SHP77 (cell line): Measurements from ENCODE around the gene ZNF609.

Experiments used
- DNase-seq, 2 experiments: peaks; one replicate each; lab custom pipeline; 2025; lab: John Stamatoyannopoulos, UW

Gene ZNF609

DNA sequence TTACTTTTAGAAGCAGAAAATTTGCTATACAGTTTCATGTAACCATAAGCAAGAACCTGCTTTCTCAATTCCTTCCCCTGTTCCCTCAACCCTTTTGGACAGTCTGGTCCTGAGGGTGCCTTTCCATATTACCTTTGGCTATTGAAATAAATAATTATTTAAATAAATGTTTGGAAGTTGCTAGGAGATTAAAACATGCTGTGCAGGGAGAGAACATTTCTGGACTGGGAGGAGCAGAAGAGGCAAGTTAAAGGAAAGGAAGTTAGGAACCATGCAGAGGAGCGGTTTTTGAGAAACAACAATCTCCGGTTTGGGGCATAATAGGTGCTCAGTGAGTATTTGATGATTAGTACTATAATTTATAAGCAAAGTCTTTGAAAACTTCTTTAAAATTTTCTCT is 41.8 kb downstream of the ZNF609 start:
- no peak for DNase-seq

DNA sequence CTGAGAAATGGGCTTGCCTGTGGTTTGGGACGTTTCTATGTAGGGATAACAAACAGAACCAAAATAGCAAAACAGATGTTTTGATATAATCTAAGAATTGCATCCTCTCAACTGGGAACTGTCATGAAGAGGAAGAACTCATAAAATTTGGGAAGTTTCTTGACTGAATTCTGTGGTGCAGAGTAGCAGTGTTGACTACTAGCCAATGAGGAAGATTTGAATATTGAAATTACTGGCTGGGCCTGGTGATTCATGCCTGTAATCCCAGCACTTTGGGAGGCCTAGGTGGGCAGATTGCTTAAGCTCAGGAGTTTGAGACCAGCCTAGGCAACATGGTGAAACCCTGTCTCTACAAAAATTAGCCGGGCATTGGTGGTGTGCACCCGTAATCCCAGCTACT is 42.2 kb downstream of the ZNF609 start:
- DNase-seq = no peak

DNA sequence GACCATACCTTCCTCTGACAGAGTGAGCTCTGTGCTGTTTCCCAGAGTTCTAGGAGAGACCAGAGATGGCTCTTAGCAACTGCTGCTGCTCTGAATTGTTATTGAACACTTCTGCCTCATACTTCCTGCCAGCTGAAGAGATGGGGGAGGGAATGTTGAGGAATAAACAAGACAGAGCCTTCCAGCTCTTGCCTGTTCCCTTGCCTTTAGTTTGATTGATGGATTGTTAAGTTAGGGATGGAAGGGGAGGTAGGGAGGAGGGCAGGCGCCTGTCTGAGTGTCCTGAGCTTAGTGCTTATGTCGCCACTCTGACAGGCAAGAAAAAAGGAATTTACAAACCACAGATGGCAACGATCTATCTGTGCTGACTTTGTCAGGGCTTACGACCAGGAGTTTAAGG is 42.8 kb downstream of the ZNF609 start:
- no peak for DNase-seq

DNA sequence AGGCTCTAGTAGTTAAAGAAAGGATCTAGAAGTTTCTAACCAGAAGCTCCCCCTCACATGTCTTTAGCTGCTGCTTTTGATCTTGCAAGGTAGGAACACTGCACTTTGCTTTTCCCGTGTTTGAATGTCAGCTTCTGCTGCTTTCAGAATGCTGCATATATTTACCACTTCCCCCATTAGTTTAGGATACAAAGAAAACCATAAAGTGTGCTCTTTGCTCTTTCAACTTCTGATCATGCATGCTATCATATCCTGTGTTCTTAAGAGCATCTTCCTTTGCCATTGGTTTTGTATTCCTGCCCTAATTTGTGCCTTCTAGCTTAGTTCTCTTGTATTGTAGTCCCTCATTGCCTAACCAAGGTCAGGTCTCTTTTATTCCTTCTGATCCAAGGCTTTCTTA is 43.3 kb downstream of the ZNF609 start:
- DNase-seq = no peak

DNA sequence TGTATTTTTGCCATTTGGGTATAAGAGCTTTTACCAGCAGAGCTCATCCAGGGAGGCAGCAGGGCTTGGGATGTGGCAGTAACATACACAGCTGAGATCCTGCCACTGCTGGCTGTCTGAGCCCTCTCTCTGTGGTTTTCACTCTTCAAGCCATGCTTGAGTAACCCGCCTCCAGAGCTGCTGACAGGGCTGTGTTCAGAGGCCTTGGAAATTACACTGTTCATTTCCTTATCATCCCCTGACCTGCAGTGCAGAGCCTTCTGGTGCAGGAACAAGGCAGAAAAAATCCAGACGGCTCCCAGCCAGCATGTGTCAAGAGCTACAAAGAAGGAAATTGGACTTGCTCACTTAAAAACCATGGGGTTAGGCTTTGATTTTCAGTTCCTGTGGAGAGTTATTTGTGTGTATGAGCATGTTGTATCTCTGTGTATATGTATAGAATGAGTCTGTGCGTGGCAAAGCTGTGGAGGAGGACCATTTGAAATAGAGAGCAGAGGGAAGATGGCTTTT is 47.0 kb downstream of the ZNF609 start:
- DNase-seq = no peak

DNA sequence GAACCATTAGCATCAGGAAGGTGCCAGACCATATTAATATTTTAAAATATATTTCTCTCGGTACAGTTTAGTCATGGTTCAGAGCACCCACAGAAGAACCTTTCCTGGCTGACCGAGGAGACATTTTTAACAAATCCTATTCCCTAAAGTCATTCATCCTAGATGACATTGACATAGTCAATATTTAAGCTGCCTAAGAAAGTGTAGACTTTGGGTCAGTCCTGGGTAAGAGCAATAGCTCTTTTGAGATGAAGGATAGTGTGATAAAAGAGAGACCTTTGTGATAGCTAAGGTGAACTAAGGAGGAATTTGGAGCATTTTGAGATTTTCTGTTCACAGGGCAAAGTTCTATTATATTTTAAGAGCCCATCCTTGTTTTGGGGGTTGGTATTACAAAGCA is 47.5 kb downstream of the ZNF609 start:
- DNase-seq = no peak

DNA sequence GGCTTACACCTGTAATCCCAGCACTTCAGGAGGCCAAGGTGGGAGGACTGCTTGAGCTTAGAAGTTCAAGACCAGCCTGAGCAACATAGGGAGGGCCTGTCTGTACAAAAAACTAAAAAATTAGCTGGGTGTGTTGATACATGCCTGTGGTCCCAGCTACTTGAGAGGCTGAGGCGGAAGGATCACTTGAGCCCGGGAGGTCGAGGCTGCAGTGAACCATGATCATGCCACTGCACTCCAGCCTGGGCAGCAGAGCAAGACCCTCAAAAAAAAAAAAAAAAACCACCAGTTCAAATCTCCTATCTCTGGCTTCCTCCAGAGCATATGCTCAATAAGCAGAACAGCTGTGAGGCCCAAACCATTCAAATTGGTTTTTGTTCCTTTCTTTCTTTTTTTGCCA is 53.4 kb downstream of the ZNF609 start:
- DNase-seq = no peak

DNA sequence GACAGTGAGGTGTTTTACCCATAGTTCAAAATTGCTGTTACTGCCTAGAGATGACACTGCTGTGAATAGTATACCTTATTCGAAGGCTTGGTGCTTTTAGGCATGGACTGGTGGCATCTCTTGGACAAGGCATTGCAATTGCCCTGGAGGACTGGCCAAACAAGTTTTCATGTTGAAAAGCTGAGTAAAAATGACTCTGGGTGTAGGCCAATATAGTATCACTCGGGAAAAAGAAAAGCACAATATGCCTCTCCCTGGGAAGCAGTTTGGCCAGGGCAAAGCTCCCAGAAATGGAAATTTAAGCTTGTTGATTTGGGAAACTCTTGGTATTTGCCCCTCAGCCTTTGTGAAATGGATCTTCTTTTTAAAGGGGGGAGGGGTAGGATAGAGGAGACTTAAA is 54.8 kb downstream of the ZNF609 start:
- no peak for DNase-seq

DNA sequence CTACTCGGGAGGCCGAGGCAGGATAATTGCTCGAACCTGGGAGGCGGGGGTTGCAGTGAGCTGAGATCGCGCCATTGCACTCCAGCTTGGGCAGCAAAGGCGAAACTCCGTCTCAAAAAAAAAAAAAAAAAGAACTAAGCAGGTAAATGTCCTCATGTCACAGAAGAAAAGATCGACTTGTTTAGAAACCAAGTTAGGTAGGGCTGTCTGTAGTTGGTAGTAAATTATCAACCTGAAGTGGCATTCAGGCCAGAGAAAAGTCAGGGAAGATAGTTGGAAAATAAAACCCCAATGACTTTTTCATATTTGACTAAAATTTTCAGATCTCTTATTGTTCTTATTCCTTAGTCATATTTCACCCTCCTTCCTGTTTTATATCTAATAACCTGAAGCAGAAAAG is 55.4 kb downstream of the ZNF609 start:
- no peak for DNase-seq

DNA sequence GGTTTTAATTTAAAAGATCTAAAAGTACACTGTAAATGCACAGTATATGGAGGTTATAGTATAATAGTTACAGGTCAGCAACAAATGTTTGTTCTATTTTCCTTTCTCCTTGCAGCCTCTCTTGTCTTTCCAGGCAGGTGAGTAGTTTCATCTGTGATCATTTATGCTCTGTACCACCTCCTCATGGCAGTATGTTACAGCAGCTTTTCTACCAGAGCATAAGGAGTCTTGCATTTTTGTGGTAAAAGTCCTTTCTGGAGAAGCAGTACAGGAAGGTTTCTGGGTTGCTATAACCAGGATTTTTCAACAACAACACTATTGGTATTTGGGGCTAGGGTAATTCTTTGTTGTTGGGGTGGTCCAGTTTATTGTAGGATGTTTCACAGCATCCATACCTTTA is 59.5 kb downstream of the ZNF609 start:
- no peak for DNase-seq

DNA sequence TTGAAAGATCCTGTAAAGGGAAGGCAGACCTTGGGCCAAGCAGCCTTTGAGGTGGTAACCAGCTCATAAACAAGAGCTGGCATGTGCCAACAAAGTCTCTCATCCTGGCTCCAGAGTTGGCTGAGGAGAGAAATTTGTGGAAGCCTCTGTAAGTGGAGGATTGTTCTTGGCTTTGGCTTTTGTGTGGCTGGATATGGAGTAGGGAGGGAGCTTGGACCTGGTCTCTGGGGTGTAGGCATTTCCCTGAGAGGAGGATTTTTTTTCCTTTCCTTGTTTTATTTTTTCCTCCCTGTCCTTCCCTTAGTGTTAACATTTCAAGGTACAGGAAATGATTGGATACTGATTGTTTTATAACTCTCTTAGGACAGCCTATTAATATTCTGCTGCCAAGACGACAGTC is 60.8 kb downstream of the ZNF609 start:
- no peak for DNase-seq

DNA sequence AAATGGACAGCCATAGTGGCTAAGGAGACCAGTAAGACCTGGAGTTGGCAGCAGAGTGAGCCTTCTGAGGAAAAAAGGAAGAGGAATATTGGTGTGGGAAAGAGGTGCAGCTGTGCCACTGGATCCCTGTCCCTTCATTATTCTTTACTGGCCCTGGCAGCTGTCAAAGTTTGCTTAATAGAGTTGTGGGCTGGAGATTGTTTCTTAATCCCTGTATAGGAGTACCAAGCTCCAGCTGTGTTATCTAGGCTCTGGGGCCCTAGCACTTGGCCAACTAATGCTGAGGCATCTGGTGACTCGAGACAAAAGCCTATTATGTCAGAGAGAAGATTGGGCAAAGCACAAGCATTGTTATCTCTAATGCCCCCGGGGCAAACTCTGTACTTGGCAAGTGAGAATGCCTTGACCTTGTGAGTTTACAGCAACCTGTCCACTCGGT is 61.4 kb downstream of the ZNF609 start:
- peak in 1 of 2 experiments; percentile 5 for DNase-seq

DNA sequence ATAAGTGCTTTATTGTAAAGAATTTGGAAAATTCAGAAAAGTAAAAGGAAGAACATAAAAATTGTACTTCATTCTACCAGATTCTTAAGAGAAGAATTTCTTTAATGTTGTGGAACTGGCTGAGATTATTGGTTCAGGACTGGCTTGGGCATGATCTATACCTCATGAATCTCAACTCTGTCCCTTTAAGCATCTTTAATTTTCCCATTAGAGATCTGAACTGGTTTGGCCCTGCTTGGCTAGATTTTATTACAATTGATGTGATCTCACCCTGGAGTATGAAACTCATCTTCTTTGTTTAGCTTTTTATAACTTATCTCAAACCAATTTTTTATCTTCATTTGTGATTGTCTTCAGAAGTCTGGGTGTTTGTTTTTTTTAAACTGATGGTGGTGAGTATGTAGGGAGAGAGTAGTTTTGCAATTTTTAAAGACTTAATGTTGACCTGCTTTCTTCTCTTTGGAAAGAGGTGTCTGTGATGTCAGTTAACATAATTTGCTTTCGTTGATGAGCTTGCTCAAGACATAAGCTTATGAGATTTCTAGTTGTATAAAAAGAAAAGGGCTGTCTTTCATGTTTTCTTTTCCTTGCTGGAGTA is 61.9 kb downstream of the ZNF609 start:
- DNase-seq = no peak

DNA sequence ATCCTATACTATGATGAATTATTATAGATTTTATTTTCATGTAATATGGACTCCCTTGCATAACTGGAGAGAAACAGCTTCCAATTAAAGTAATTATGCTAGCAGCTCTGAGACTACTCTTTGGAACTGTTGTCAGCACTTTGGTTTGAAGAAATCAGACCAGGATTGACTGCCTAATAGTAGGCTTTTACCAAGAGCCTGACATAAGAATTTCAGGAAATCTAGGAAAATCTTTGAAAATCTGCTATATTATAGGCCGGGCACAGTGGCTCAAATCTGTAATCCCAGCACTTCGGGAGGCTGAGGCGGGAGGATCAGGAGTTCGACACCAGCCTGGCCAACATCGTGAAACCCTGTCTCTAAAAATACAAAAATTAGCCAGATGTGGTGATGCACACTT is 62.9 kb downstream of the ZNF609 start:
- DNase-seq = no peak

DNA sequence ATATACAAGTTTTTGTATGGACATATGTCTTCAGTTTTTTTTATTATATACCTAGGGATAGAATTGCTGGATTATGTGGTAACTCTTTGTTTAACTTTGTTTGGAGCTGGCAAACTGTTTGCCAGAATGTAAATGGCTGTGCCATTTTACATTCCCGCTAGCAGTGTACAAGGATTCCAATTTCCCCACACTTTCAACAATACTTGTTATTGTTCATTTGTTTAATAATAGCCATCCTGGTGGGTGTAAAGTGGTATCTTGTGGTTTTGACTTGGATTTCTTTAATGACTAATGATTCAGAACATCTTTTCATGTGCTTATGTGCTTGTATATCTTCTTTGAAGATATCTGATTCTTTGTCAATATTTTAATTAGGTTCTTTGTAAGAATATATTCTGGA is 64.4 kb downstream of the ZNF609 start:
- DNase-seq = no peak

DNA sequence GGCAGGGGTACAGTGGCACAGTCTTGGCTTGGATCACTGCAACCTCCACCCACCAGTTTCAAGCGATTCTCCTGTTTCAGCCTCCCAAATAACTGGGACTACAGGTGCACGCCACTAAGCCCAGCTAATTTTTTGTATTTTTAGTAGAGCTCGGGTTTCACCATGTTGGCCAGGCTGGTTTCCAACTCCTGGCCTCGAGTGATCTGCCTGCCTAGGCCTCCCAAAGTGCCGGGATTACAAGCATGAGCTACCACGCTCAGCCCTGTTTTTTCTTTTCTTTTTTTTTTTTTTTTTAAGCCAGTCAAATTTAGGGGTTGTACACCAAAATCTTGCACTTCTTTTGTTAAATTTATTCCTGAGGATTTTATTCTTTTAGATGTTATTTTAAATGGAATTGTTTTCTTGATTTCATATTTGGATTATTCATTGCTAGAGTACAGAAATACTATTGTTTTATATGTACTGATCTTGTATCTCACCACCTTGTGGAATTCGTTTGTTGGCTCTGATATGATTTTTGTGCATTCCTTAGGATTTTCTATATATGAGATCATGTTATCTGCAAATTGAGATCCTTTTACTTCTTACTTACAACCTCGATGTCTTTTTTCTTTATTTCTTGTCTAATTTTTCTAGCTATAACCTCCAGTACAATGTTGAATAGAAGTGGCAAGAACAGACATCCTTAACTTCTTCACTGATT is 65.6 kb downstream of the ZNF609 start:
- DNase-seq = no peak

DNA sequence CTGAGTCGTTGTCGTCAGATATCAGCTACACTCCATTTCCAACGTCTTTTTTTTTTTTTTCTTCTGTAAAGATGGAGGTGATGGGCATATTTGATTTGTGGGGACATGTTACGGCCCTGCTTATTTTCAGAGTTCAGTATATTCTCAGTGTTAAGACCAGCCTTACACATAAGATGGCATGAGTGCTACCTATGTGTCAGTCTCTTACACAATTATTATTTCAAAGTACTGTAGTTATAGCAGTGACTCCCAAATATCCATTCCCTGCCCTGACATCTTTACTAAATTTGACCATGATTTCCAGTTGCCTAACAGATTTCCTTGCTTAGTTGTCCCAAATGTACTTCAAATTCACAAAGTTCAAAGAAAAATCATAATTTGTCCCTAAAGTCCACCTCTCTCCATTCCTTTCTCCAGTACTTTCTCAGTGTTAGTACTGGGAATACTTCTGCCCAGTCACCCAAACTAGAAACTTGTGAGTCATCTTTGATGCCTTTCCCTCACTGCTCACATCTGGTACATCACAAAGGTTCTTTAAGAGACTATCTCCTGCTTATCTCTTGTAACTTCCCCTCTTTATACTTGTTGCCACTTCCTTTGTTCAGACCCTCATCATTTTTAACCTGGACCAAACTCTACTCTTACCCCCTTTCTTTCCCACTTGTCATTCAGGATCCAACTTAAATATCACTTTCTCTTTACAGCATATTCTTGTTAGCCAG is 67.0 kb downstream of the ZNF609 start:
- DNase-seq = no peak

DNA sequence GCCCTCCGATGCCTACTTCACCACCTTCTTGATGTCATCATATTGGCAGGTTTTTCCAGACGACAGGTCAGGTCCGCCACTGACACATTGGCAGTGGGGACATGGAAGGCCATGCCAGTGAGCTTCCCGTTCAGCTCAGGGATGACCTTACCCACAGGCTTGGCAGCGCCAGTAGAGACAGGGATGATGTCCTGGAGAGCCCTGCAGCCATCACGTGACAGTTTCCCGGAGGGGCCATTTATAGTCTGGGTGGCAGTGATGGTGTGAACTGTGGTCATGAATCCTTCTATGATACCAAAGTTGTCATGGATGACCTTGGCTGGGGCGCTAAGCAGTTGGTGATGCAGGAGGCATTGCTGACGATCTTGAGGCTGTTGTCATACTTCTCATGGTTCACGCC is 68.5 kb downstream of the ZNF609 start:
- DNase-seq = no peak

DNA sequence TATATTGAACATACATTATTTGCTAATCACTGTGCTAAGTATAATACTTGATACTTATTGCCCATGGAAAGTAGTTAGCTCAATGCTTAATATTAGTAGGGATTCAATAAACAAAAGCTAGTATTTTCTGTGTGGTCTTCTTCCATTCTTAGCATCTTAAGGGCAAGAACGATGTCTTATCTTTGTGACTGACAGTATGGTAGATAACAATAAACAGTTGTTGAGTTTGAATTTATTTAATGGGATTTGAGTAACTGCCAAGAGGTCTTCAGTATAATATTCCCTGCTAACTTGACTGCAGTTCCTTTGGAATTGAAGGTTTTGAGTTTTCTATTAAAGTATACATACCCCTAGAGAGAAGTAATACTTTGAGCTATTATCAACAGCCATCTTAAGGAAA is 70.1 kb downstream of the ZNF609 start:
- DNase-seq = no peak

DNA sequence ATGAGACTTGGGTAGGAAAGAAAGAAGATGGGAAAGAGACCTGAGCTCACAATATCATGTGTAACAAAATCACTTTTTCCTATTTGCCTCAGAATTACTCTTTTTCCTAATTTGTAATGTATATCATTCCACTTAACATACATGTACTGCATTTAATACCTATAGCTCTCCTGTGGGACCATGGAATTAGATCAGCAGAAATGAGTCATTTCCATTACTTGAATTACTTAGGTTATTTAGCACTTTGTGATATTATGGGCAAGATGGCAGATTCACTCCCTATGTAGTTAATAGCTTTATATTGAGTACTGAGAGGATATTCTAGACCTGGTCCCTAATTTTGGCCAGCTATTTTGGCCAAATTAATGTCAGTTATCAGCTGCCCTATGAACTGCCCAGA is 70.5 kb downstream of the ZNF609 start:
- DNase-seq = no peak

DNA sequence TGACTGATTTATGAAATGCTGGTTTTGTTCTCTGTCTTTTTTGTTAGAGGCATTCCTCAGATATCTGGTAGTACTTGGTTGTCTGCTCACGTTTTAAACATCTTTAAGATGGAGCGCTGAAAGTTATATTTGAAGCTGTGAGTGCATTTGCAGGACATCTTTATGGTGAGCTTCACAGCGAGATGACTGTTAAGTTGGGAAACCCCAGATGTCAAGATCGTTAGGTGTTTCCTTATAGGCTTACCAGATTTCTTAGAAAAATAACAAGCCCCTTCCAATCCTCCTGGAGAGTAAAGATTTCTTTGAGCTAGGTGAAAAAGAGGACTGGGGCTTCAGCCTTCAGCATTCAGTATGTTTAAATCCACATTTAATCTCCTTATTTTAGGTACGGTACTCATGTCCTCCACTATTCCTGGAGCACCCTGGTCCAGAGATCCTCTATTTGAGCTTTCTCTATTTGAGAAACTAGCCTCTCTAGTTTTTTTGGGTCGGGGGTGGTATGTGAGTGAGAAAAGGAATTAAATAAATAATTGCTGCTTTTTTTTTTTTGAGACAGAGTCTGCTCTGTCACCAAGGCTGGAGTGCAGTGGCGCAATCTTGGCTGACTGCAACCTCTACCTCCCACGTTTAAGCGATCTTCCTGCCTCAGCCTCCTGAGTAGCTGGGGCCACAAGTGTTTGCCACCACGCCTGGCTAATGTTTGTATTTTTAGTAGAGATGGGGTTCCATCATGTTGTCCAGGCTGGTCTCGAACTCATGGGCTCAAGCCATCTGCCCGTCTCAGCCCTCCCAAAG is 72.3 kb downstream of the ZNF609 start:
- DNase-seq = no peak

DNA sequence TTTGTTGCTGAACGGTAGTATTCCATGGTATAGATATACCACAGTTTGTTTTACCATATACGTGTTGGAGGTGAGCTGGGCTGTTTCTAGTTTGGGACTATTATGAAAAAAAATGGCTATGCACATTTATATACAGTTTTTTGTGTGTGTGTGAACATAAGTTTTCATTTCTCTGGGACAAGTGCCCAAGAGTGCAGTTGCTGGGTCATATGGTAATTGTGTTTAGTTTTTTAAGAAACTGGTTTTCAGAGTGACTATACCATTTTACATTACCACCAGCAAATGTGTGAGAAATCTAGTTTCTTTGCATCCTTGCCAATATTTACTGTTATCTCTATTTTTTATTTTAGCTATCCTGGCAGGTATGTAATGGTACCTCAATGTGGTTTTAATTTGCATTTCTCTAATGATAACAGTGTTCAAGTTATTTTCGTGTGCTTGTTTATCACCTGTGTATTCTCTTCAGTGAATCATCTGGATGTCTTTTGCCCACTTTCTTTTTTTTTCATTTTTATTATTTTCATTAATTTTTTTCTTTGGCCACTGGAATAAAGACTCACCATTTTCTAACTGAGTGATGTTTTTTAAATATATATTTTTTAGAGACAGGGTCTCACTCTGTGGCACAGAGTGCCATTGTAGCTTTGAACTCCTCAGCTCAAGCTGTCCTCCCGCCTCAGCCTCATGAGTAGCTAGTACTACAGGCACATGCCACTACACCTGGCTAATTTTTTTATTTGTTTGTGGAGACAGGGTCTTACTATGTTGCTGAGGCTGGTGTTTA is 75.3 kb downstream of the ZNF609 start:
- no peak for DNase-seq
